ENCODE data around the gene MAP2K2.

- TF ChIP-seq, protein P1, sequence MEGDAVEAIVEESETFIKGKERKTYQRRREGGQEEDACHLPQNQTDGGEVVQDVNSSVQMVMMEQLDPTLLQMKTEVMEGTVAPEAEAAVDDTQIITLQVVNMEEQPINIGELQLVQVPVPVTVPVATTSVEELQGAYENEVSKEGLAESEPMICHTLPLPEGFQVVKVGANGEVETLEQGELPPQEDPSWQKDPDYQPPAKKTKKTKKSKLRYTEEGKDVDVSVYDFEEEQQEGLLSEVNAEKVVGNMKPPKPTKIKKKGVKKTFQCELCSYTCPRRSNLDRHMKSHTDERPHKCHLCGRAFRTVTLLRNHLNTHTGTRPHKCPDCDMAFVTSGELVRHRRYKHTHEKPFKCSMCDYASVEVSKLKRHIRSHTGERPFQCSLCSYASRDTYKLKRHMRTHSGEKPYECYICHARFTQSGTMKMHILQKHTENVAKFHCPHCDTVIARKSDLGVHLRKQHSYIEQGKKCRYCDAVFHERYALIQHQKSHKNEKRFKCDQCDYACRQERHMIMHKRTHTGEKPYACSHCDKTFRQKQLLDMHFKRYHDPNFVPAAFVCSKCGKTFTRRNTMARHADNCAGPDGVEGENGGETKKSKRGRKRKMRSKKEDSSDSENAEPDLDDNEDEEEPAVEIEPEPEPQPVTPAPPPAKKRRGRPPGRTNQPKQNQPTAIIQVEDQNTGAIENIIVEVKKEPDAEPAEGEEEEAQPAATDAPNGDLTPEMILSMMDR (IDR thresholded peaks at IDR 0.05; ENCODE audit: low read depth, low read length, missing input control): no peak
- TF ChIP-seq SP1 (IDR thresholded peaks at IDR 0.05) (no peak), TAF1 (conservative IDR thresholded peaks at IDR 0.05) (no peak), EGR1 (IDR thresholded peaks at IDR 0.05; ENCODE audit: low read depth in 2 of 2) (no peak), GABPA (IDR thresholded peaks at IDR 0.05 in 1 of 2, conservative IDR thresholded peaks at IDR 0.05 in 1 of 2) (no peak), HNF4A (conservative IDR thresholded peaks at IDR 0.05) (no peak), REST (IDR thresholded peaks at IDR 0.05) (no peak), HNF4G (IDR thresholded peaks at IDR 0.05) (no peak), RAD21 (IDR thresholded peaks at IDR 0.05) (no peak), RXRA (IDR thresholded peaks at IDR 0.05) (no peak), JUND (IDR thresholded peaks at IDR 0.05) (no peak), YY1 (IDR thresholded peaks at IDR 0.05) (no peak)
- TF ChIP-seq, protein P2, sequence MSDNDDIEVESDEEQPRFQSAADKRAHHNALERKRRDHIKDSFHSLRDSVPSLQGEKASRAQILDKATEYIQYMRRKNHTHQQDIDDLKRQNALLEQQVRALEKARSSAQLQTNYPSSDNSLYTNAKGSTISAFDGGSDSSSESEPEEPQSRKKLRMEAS (IDR thresholded peaks at IDR 0.05): no peak
- TF ChIP-seq, protein P3, sequence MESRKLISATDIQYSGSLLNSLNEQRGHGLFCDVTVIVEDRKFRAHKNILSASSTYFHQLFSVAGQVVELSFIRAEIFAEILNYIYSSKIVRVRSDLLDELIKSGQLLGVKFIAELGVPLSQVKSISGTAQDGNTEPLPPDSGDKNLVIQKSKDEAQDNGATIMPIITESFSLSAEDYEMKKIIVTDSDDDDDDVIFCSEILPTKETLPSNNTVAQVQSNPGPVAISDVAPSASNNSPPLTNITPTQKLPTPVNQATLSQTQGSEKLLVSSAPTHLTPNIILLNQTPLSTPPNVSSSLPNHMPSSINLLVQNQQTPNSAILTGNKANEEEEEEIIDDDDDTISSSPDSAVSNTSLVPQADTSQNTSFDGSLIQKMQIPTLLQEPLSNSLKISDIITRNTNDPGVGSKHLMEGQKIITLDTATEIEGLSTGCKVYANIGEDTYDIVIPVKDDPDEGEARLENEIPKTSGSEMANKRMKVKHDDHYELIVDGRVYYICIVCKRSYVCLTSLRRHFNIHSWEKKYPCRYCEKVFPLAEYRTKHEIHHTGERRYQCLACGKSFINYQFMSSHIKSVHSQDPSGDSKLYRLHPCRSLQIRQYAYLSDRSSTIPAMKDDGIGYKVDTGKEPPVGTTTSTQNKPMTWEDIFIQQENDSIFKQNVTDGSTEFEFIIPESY (IDR thresholded peaks at IDR 0.05): no peak
Observed at GRCh38 chr19:4071610-4072009, 52.3 kb downstream of the MAP2K2 start.

Data from liver (tissue), 3 donors.